Endometrium (tissue), 2 donors: ENCODE data around the gene DHPS.
"Not testable (repeated sequence)": the region's sequence is repeated elsewhere in the genome, so short reads cannot be mapped to it uniquely, and the experiment has no call there.

Source experiments
- FAIRE-seq: peaks from 2 replicates; lab custom pipeline; 2012; peaks lifted over from hg19 to GRCh38; lab: Jason Lieb, UNC
- donor health status: control.
- donor health status: control.

DHPS gene

GRCh38 chr19:12705654-12706331 lies 24.1 kb upstream of the DHPS start:
- FAIRE-seq: no peak

- FAIRE-seq: no peak
Observed at GRCh38 chr19:12705169-12705568, 23.5 kb upstream of the DHPS start.

- FAIRE-seq: no peak
Observed at GRCh38 chr19:12703046-12703445, 21.4 kb upstream of the DHPS start.

- no peak for FAIRE-seq
Observed at GRCh38 chr19:12701596-12702282, 20.1 kb upstream of the DHPS start.

- FAIRE-seq: no peak
Observed at GRCh38 chr19:12698138-12698537, 16.5 kb upstream of the DHPS start.

- not testable (repeated sequence) for FAIRE-seq
Observed at GRCh38 chr19:12697425-12697824, 15.7 kb upstream of the DHPS start.

GRCh38 chr19:12696366-12697335 lies 15.0 kb upstream of the DHPS start, which contains the start of gene FBXW9:
Gene FBXW9 (minus strand): TSS chr19:12696631. CDS start chr19:12696581, 50 bp downstream.
- FAIRE-seq: no peak

- no peak for FAIRE-seq
Observed at GRCh38 chr19:12695997-12696365, 14.3 kb upstream of the DHPS start.

GRCh38 chr19:12695514-12695913 lies 13.8 kb upstream of the DHPS start:
- no peak for FAIRE-seq

GRCh38 chr19:12695096-12695495 lies 13.4 kb upstream of the DHPS start:
- no peak for FAIRE-seq

GRCh38 chr19:12694641-12695040 lies 13.0 kb upstream of the DHPS start:
- FAIRE-seq: no peak

- no peak for FAIRE-seq
Observed at GRCh38 chr19:12692960-12693359, 11.3 kb upstream of the DHPS start.

GRCh38 chr19:12689581-12690216 lies 8.0 kb upstream of the DHPS start:
- FAIRE-seq: no peak

GRCh38 chr19:12689012-12689411 lies 7.3 kb upstream of the DHPS start:
- FAIRE-seq: no peak

- no peak for FAIRE-seq
Observed at GRCh38 chr19:12687496-12688196, 6.0 kb upstream of the DHPS start, which contains the start of gene GNG14. Gene GNG14 (plus strand): TSS chr19:12687998. CDS start chr19:12688049, 51 bp downstream.

GRCh38 chr19:12685831-12686230 lies 4.2 kb upstream of the DHPS start:
- no peak for FAIRE-seq

- FAIRE-seq: no peak
Observed at GRCh38 chr19:12680034-12680433, 1.6 kb downstream of the DHPS start.

- not testable (repeated sequence) for FAIRE-seq
Observed at GRCh38 chr19:12678039-12678438, 3.6 kb downstream of the DHPS start.

GRCh38 chr19:12676928-12677327 lies 4.8 kb downstream of the DHPS start:
- FAIRE-seq: no peak

- no peak for FAIRE-seq
Observed at GRCh38 chr19:12676384-12676792, 5.3 kb downstream of the DHPS start.

- no peak for FAIRE-seq
Observed at GRCh38 chr19:12675940-12676339, 5.7 kb downstream of the DHPS start.
